NCI-H226 (cell line): ENCODE results near the gene CALML6.

Experiments
- DNase-seq: peaks from one replicate; pipeline ENCODE4 v3.0.0-alpha.2; 2015

CALML6 gene

DNA sequence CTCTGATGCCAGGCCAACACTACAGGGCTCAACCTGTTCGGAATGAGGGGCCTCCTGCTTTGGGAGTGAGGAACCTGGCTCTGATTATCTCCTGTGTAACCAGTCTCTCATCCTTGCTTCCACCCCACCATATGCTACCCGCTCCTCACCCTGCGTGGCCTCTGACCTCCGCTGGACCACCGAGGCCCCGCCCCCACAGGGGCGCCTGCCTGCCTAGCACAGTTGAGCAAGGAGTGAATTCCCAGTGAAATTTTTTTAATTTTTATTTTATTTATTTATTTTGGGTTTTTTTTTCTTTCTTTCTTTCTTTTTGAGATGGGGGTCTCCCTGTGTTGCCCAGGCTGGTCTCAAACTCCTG, 22.3 kb upstream of the CALML6 start:
- no peak for DNase-seq

DNA sequence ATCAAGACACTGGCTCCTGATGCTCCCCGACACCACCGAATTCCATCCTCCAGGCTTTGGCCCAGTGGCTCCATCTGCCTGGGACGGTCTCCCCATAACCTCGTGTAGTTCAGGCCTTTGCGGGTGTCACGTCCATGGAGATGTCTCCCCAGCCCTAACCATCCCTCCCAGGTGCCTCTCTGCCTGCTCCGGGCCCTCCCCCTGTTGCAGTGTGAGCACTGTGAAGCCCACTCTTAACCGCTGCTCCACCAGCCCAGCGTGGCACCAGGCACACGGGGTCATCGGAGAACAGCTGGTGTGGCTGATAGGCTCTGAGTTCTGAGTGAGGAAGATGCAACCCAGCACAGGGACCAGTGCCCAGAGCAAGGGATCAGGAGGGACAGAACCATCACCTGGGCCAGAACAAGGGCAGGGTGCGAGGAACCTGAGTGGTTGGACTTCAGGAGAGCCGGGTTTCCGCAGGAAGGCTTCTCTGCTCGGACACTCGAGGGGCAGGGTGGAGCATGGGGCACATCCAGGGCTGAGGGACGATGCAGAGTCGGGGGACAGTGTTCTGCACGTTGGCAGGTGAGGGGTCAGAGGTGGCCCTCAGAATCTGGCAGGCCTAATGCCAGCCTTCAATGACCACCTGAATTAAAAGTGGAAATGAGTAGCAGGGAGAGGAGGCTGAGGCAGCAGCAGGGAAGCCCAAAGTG, 21.6 kb upstream of the CALML6 start:
- DNase-seq = no peak

DNA sequence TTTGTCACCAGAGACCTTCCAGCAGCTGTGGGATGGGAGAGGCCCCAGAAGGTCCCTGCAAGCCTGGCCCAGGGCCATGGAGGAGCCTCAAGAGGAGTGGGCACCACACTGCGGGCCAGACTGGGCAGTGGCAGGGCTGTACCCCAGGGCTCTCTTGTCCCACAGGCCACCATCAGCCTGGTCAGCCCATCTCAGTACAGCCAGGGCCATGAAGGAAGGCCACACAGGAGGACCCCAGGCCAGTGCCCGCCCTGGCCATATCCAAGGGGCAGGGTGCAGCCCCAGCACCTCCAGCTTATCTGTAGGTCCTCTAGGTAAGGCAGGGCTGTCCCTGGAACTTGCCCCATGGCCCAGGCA, 21.1 kb upstream of the CALML6 start:
- DNase-seq = no peak

DNA sequence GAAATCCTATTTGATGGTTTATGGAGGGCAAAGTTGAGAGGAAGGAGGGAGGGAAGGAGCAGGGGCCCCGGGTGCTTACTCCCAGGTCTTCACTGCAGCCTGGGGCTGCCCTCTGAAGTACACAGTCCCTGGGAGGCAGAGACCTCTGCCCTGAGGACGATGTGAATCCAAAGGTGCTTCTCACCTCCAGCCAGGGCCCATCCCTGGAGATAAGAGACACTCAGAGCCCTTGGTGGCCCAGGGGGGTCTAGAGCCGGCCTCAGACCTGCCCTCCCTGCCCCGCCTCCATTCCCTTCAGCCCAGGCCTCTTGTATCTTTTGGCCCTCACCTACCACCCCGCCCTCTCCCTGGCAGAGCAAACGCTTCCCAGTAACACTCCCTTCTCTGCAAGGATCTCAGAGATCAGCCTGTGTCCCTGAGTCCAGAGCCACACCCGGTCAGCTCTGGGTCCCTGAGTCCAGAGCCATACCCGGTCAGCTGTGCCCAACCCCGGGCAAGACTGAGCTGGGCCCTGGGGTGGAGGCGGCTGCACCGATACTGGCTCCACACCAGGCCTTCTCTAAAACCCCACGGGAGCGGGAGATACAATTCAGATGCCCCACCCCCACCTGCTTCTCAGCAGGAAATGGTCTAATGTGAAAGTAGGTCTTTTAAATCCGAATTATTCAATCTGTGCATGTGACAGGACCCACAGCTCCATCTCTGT, 20.6 kb upstream of the CALML6 start:
- DNase-seq = no peak

DNA sequence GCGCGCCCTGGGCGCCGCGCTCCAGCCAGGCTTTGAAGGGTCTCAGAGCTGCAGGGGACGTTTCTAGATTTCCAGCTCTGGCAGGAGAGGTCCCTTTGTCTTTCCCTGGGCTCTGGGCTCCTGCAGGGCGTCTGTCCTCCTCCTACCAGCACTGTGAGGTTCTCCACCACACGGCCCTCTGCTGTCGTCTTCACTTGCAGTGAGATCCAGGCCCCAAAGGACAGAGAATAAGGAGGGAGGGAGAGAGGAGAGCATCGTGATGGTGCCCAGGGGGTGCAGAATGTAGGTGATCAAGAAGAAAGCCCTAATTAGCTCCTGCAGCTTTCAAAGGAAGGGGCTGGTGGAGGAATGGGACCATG, 20.0 kb upstream of the CALML6 start:
- no peak for DNase-seq

DNA sequence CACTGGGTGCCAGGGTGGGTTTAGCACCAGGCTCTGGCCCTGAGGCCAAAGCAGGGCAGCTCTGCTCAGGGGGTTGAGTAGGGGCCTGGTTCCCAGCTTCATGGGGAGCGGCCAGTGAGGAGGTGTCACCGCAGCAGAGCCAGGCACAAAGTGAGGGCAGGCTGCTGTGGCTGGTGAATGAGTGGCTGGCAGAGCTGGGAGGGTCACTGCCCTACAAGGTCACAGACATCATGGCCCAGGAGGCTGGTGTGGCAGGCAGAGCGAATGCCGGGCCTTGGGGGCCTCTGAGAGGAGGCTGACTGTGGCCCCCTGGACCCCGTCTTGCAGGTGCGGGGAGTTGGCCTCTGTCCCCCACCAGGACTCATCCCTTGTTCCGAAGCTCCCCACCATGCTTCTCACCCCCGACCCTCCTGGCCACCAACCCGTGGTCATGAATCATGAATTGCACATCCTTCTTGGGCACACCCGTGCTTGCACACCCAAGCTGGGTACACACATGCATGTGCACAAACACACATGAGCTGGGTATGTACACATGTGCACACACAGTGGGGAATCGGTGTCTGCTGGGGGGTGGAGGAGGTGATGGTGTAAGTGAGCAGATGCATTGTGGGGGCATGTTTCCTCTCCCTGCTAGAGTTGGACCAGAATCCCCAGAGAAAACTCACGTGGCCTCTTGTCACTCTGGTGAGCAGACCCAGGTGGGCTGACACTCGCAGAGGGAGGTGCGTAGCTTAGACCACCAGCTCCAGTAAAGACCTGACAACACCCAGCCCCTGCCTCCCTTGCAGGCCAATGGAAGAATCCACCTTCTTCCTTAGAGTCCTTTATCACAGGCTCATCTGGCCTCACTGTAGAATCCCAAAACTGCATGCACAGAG, 19.4 kb upstream of the CALML6 start:
- DNase-seq = no peak

DNA sequence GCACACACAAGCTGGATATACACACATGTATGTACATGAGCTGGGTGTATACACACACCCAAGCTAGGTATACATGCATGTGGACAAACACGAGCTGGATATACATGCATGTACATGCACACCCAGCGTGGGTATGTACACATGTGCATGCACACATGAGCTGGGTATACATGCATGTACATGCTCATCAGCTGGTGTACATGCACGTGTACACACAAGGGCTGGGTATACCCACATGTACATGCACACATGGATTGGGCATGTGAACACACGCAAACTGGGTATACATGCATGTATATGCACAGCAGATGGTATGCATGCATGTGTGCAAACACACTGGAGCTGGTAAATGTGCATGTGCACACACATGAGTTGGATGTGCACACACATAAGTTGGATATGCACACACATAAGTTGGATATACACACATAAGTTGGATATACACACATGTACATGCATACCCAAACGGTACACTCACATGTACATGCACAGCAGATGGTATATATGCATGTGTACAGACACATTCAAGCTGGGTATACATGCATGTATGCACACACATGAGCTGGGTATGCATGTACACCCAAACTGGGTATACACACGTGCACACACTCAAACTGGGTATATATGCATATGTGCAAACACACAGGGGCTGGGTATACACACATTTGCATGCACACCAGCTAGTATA, 16.7 kb upstream of the CALML6 start:
- DNase-seq = no peak

DNA sequence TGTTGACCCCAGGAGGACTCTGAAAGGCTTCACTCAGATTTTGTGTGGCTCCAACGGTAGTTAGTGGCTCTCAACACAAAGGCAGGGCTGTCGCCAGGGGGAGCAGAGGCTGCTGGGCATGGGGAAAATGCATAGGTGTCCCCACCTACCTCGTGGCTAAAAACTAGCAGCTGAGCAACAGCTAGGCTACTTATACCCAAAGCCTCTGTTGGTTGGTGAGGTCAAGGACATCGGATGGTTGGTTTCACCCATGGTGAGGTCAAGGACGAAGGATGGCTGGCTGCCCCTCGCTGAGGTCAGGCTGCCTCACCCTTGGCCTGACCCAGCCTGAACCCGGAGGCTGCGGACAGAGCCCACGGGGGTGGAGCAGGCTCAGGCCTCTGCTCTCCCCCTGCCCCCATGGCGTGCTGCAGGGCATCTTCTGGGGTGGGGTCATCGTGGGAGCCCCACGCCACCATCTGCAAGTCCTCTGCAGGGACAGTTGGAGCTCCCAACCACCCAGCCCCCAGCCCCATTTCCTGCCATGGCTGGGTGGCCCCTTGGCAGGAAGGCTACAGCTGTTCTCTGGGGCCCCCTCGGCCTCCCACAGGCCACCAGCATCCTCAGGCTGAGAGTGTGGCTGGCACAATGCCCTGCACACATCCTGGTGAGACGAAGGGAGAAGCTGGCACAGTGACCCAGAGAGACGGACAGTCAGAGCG, 15.6 kb upstream of the CALML6 start:
- DNase-seq = no peak

DNA sequence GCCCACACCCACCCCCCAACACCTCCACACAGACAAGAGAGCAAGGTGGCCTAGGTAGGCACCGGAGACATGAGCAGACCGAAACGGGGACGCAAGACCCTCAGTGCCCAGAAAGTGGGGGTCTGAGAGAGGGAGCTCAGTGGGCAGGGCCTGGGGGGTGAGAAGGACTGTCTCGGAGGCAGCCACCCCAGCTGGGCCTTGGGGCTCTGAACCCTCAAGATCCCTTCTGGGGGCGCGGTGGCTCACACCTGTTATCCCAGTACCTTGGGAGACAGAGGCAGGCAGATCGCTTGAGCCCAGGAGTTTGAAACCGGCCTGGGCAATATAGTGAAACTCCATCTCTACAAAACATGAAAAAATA, 15.1 kb upstream of the CALML6 start:
- DNase-seq = no peak

DNA sequence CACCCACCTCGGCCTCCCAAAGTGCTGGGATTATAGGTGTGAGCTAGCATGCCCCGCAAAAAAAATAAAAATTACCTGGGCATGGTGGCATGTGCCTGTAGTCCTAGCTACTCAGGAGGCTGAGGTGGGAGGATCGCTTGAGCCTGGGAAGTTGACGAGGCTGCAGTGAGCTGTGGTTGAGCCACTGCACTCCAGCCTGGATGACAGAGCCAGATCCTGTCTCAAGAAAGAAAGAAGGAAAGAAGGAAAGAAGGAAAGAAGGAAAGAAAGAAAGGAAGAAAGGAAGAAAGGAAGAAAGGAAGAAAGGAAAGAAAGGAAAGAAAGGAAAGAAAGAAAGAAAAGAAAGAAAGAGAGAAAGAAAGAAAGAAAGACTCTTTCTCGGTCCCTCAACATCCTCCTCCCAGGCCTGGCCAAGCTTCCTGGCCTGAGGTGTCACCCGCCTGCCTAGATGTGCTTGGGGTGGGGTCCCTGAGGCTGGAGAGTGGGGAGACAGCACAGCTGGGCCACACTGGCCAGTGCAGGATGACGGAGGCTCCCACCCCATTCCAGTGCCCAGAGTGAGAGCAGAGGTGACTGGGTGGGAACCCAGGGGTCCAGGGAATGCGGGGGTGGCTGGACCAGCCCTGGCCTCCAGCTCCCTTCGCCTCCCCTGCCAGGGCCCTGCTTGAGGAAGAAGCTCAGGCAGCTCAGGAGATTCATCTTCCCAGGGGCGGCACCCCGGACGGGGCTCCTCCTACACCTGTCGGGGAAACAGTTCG, 14.0 kb upstream of the CALML6 start:
- DNase-seq = no peak

DNA sequence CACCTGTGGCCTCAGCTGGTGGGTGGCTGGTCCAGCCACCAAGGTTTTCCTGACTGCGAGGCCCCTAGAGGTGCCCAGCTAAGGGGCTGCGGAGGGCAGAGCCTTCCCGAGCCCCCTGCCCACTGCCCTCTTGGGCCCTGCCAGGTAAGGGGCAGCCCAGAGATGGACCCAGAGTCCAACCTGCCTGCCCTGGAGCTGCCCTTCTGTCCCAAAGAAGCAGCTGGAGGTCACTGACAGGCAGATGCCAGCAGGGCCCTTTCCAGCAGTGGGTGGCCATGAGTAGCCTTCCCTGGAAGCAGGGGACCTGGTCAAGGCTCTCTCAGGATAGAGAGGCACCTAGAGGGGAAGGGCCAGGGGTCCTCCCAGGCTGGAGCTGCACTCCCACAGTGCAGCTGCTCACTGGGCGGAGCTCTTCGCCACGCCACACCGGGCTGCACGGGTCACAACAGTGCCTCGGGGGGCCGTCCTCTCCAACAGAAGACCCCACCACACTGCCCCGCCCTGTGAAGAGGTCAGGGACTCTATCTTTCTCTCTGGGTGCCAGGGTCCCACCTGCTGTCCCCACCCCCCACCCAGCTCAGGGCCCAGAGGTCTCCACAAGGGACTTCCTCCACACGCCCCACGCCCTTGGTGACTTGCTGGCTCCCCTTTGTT, 13.3 kb upstream of the CALML6 start:
- DNase-seq = no peak

DNA sequence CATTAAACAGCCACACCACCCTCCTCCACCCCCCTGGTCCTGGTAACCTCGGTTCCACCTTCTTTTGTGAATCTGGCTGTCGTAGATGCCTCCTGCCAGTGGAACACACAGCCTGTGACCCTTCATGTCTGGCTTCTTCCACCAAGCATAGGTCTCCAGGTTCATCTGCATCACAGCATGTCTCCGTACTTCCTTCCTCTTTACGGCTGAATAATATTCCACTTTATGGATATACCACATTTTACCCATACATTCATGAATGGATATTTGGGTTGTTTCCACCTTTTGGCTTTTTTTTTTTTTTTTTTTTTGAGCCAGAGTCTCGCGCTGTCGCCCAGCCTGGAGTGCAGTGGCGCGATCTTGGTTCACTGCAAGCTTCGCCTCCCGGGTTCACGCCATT, 11.8 kb upstream of the CALML6 start:
- no peak for DNase-seq

DNA sequence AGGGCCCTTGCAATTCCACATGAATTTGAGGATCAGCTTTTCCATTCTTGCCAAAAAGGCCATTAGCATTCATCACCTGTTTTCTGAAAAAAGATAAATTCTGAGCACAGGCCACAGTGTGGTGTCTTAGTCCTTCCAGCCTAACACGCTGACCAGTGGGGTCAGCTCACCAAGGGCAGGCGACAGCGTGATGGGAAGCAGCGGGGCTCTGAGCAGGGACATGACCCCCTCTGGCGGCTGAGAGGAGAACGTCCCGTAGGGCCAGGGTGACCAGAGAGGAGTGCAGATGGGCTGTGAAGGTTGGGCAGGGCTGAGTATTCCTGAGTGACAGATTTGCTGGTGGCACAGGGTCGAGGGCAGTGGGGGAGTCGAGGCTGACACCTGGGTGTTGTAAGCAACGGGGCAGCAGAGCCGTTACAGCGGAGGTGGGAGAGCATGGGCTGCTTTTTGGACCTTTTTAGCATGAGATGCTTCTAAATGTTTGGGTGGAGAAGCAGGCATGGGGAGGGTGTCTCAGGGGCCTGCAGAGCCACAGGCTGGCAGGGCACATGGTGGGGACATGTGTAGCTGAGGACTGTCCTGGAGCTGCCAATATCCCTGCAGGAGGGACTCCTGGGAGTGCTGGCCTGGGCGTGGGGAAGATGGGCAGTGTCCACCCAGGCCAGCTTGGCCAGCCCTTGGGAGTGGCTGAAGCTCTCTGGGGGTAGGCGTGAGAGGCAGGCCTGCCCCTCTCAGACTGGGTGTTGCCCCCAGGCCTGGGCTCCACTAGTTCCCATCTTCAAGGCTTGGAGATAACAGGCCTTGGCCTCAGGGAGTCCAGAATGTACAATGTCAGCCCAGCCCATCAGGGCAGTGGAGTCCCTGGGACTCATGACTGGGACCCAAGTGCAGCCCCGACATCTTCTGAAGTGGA, 8.6 kb upstream of the CALML6 start:
- no peak for DNase-seq

DNA sequence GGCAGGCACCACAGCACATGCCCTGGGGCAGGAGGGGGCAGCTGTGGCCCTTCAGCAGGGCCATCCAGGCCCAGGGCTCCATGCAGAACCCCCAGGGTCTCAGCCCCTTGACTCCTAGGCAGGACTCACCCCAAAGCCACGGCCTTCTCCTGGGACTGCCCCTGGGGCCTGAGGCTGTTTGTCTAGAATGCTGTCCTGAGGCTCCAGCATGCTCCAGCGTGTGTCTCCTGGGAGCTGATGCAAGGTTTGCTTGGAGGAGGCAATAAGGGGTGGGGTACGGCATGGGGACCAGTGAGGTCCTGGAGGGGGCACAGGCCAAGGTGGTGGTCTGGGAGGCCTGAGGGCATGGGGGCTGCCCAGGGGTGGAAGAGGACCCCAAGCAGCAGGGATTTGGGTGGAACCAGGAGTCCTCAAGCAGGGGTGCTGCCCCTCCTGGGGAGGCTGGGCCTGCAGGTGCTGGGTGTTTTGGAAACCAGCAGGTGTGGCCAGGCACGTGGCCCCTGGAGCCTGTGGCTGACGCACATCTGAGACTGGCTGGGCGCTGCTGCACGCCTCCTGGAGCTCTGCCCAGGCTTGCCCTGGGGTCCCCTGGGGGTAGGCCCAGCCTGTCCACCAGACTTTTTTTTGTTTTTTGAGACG, 7.8 kb upstream of the CALML6 start:
- DNase-seq = no peak

DNA sequence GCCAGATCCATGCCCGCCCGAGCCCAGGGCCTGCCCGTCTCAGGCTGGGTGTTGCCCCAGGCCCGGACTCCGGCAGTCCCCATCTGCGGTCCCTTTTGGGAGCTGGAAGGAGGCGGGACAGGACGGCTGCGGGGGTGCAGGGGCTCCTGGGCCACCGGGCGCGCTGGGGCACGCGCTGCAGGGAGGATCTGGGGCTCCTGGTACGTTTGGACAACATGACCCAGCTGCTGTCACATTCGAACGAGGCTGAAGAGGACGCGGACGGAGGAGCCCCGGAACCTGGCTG, 6.6 kb upstream of the CALML6 start:
- no peak for DNase-seq

DNA sequence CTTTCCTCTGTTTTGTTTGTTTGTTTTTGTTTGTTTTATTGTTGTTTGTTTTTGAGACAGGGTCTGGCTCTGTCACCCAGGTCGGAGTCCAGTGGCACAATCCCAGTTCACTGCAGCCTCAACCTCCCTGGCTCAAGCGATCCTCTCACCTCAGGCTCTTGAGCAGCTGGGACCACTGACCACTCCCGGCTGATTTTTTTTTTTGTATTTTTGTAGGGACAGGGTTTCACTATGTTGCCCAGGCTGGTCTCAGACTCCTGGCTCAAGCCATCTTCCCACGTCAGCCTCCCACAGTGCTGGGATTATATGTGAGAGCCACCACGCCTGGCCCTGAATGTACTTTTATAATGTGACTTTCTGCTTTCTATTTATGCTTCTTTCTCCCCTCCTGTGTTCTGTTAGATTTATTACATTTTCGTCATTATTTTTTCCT, 5.0 kb upstream of the CALML6 start:
- DNase-seq = no peak

DNA sequence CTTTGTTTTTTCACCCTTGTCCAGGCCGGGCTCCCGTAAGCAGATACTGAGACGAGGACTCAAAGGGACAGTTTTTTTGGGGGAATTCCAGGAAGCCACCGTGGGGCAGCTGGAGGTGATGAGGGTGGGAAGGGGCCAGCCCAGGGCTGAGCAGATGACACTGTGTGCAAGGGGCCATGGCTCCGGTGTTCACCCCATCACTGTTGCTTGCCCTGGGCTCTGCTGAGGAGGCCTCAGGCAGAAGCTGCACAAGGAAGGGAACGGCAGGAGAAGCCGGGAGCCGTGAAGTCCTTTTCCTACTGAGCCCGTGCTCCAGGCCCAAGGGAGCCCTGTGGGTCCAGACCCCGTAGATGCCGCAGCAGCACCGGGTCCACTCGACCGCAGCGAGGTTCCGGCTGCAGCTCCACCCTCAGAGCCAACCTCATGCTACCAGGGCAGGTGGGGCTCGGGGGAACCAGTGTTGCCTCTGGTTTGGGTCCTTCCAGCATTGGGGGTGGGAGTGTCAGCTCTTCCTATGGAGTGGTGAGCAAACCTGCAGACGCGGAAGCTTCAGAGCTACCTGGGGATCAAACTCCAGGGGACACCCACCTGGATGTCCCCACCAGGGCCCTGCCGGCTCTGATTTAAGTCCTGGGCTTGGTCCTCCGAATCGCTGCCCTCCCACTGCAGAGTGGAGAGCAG, 4.3 kb upstream of the CALML6 start:
- DNase-seq = no peak

DNA sequence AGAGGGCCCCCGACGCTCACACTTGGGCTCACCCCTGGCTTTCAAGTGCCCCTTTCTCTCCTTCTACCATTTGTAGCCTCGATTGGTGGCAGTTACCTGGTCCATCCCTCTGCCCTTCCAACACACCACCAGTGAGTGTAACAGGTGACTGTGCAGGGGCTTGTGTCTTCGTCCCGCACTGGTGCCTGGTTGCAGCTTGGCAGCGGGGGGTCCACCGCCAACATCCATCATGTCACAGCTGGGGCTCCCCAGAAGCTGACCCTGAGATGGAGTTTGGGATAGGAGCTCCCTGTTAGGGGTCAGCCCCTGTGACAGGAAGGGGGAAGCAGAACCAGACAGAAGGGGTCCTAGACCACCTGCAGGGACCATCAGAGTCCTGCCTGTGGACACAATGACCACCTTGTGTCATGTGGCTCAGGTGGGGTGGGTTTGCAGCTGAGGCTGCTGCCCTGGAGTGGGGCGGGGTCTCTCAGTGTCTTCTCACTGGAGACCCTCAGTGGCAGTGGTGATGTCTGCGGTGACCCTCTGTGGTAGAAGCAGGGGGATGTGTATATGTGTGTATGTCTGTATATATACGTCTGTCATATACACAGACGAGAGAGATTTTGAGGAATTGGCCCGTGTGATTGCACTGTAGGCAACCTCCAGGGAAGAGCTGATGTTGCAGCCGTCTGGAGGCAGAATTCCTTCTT, 3.6 kb upstream of the CALML6 start:
- no peak for DNase-seq
